Left cardiac atrium (tissue), 4 donors: ENCODE results near the gene RNF166. TPM values are rescaled to one million over a fixed set of nuclear protein-coding genes. Genes with fewer than 3 reads are reported as not detected.
A peak's percentile ranks its signal among the peaks of the same experiment; 100 is the strongest.

ENCODE experiments used
- ATAC-seq, 2 donors: fragments of 200-7000 bp; cut with Tn5 transposase; one replicate each; pipeline ENCODE4 v1.9.1; 2020; ENCODE audit warnings: mild to moderate bottlenecking in 2 of 2, moderate library complexity in 2 of 2
- DNase-seq: peaks from one replicate; pipeline ENCODE4 v3.0.0-alpha.2; 2020
- intact Hi-C, 2 donors: fragments of 100-400 bp; cut with DNase I; formaldehyde crosslinking; loops; one replicate each; pipeline versions ENCODE4 v1.14.1 to v1.15.1; 2022 to 2023
- total RNA-seq, 2 donors: library from RNA; stranded (reverse); fragmentation: NEBNext Ultra II Directional; extraction: Animal tissue kit (Norgen Biotek cat#: 25700); gene quantifications; one replicate each; pipeline ENCODE4 v1.2.1, GENCODE V29; 2021
- donor health status: DM: no; HTN: yes; CAD: no.
- donor health status: DM: no; HTN: yes; CAD: no; lungs with severe emphysema.
- donor health status: DM: yes; HTN: yes; CAD: no.
- donor health status: Dilated cardiomyopathy.

RNF166 gene
- total RNA-seq, 2 donors from 2014 or later, result 18.3 to 20.1 TPM

- intact Hi-C loops, result loop anchor here (5.0 to 10.0 kb wide), 3 partner anchors 41 to 473 kb away; partner anchors contain the start of genes PIEZO1 (in 1 of the 2) and ZNF778 (in 1 of the 2)
- DNase-seq (no peak), ATAC-seq (no peak)
Measured at GRCh38 chr16:88741368-88741767, 35.2 kb upstream of the RNF166 start.

DNA sequence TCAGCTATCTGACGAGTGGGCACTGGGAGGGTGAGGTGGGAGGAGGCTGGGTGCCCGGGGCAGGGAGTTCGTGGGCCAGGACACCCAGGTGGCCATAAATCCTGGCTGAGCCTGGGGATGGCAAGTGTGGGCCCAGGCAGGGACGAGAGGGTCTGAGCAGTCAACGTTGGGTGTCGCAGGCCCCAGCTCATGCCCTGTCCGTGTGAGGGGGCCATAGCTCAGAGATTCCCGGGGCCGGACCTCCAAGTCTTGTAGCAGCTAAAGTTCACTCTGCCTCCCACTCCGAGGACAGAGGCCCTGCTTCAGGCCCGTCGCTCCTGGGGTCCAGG is 34.5 kb upstream of the RNF166 start:
- no peak for DNase-seq
- no peak for ATAC-seq
- intact Hi-C loops, result loop anchor here (5.0 to 10.0 kb wide), 3 partner anchors 42 to 474 kb away; partner anchors contain the start of genes PIEZO1 (in 1 of the 2) and ZNF778 (in 1 of the 2)

- ATAC-seq, result no peak
- DNase-seq, result no peak
- intact Hi-C loops, result loop anchor here (5.0 to 10.0 kb wide), 4 partner anchors 42 to 475 kb away; partner anchors contain the start of genes ZNF778 (in 2 of the 2) and PIEZO1 (in 1 of the 2)
Measured at GRCh38 chr16:88739977-88740726, 33.9 kb upstream of the RNF166 start.

- intact Hi-C loops, result loop anchor here (5.0 to 10.0 kb wide), 2 partner anchors 428 to 475 kb away; partner anchors contain the start of gene ZNF778 (in 1 of the 2)
- DNase-seq (no peak), ATAC-seq (no peak)
Measured at GRCh38 chr16:88739139-88739976, 33.1 kb upstream of the RNF166 start.

GRCh38 chr16:88738151-88739084 is 32.2 kb upstream of the RNF166 start:
- no peak for DNase-seq
- intact Hi-C loops, result loop anchor here (5.0 to 10.0 kb wide), 2 partner anchors 429 to 476 kb away; partner anchors contain the start of gene ZNF778 (in 1 of the 2)
- no peak for ATAC-seq

GRCh38 chr16:88737298-88738150 is 31.3 kb upstream of the RNF166 start:
- intact Hi-C loops, result loop anchor here (5.0 to 10.0 kb wide), 2 partner anchors 430 to 477 kb away; partner anchors contain the start of gene ZNF778 (in 1 of the 2)
- DNase-seq (peak; percentile 76), ATAC-seq (peak; percentile 80 to 81)

- DNase-seq, result no peak
- ATAC-seq, result no peak
- intact Hi-C loops, result loop anchor here (5.0 to 10.0 kb wide), 2 partner anchors 431 to 478 kb away; partner anchors contain the start of gene ZNF778 (in 1 of the 2)
Measured at GRCh38 chr16:88736496-88736895, 30.3 kb upstream of the RNF166 start.

DNA sequence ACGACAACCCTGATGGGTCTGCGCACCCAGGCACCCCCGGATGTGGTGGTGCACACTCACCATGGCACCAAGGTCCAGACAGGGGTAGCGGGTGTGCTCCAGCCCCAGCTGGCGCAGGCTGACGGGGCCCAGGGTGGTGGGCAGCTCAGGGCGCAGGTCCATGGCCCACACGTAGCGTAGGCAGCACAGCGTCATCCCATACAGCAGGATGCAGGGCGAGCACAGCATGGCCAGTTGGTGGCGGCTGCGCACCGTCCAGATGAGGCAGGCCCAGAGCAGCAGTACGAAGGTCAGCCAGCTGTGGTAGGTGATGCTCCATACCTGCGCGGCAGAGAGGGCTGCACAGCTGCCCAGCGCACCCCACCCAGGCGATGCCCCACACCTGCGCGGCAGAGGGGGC is 29.9 kb upstream of the RNF166 start:
- intact Hi-C loops, result loop anchor here (5.0 to 10.0 kb wide), 2 partner anchors 431 to 479 kb away; partner anchors contain the start of gene ZNF778 (in 1 of the 2)
- no peak for ATAC-seq
- DNase-seq, result no peak

GRCh38 chr16:88735616-88736015 is 29.4 kb upstream of the RNF166 start:
- intact Hi-C loops, result loop anchor here (5.0 to 10.0 kb wide), 2 partner anchors 432 to 479 kb away; partner anchors contain the start of gene ZNF778 (in 1 of the 2)
- DNase-seq (no peak), ATAC-seq (no peak)

- DNase-seq (no peak), ATAC-seq (no peak)
- intact Hi-C loops, result loop anchor here (5.0 to 10.0 kb wide), 2 partner anchors 432 to 480 kb away; partner anchors contain the start of gene ZNF778 (in 1 of the 2)
Measured at GRCh38 chr16:88735121-88735520, 28.9 kb upstream of the RNF166 start.

GRCh38 chr16:88734361-88734728 is 28.1 kb upstream of the RNF166 start:
- intact Hi-C loops, result loop anchor here in 1 of 2 donors (10.0 kb wide), 1 partner anchor 480 kb away; the partner anchor contains the start of gene ZNF778
- DNase-seq (no peak), ATAC-seq (no peak)

- DNase-seq (no peak), ATAC-seq (no peak)
- intact Hi-C loops, result loop anchor here in 1 of 2 donors (10.0 kb wide), 1 partner anchor 481 kb away; the partner anchor contains the start of gene ZNF778
Measured at GRCh38 chr16:88733630-88734360, 27.6 kb upstream of the RNF166 start.

GRCh38 chr16:88732961-88733294 is 26.7 kb upstream of the RNF166 start:
- intact Hi-C loops, result loop anchor here in 1 of 2 donors (10.0 kb wide), 1 partner anchor 482 kb away; the partner anchor contains the start of gene ZNF778
- ATAC-seq (no peak), DNase-seq (no peak)

DNA sequence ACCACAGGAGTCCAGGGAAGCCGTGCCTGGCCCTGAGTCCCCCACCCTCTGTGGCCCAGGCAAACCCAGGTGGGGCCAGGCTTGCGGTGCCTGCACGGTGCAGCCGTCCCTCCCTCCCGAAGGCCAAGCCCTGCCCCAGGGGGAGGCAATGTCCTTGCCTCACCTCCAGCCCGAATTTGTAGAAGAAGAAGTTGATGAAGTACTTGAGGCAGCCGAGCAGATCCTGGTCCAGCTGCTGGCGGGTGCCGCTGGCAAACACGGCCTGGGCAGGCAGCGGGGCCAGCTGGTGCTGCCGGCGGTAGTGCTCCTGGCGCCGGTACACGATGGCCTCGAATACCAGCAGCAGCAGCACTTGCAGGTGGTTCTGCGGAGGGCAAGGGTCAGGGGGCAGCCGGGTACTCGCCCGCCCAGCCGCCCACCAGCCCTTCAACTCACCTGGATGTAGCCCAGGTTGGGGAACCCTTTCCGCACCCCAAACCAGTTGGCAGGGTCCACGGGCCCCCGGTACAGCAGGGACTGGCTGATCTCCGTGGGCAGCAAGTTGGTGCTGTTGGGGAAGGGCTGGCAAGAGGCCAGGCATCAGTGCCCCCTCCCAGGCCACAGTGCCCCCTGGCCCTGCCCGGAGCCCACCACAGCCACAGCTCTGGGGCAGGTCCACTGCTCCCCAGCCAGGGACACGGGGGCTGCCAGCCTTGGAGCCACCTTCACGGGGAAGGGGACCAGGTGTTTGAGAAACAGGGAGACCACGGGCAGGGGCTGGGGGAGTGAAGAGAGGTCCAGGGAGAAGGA is 26.2 kb upstream of the RNF166 start:
- ATAC-seq, result no peak
- no peak for DNase-seq
- intact Hi-C loops, result loop anchor here in 1 of 2 donors (10.0 kb wide), 1 partner anchor 482 kb away; the partner anchor contains the start of gene ZNF778

GRCh38 chr16:88731699-88732098 is 25.5 kb upstream of the RNF166 start:
- ATAC-seq (no peak), DNase-seq (no peak)

More at GRCh38 chr16:88731699-88732098, 25.5 kb upstream of the RNF166 start:
- intact Hi-C loops, result loop anchor here in 1 of 2 donors (10.0 kb wide), 1 partner anchor 483 kb away; the partner anchor contains the start of gene ZNF778
